Measurements from ENCODE around the gene U2AF1L4. TPM values are rescaled to one million over a fixed set of nuclear protein-coding genes. Genes with fewer than 3 reads are reported as not detected.
"Not testable (repeated sequence)": the region's sequence is repeated elsewhere in the genome, so short reads cannot be mapped to it uniquely, and the experiment has no call there.

Gene U2AF1L4
- polyA plus RNA-seq, 12 donors: 10.6 to 36.2 (median 13.0) TPM; not detected in 1

DNA sequence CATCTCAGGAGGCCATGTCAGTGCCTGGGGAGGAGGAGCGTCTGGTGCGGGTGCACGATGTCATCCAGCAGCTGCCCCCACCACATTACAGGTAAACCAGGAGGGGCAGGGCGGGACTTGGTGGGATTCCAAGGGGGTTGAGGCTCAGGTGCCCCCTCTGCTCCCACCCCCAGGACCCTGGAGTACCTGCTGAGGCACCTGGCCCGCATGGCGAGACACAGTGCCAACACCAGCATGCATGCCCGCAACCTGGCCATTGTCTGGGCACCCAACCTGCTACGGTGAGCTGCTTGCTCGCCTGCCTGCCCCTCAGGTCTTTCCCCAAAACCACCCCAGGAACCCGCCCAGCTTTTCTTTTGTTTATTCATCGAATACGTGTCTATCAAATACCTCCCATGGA is 37.4 kb upstream of the U2AF1L4 start:
- no peak for DNase-seq

DNA sequence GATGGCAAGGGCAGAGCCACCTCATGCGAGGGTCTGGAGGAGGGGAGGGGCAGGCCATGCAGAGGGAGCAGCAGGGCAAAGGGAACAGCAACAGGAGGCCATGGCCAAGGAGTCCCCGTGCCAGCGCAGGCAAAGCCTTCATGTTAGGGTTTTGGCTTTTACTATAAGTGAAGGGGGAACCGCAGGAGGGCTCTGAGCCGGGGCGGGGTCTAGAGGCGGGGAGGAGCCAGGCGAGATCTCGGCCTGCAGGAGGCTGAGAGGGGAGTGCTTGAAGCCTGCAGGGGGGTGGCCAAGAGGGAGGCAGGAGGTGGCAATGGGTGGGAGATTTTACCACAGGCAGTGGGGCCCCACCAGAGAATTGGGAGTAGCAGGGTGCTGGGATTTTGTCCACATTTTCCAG is 36.4 kb upstream of the U2AF1L4 start:
- DNase-seq: no peak

DNA sequence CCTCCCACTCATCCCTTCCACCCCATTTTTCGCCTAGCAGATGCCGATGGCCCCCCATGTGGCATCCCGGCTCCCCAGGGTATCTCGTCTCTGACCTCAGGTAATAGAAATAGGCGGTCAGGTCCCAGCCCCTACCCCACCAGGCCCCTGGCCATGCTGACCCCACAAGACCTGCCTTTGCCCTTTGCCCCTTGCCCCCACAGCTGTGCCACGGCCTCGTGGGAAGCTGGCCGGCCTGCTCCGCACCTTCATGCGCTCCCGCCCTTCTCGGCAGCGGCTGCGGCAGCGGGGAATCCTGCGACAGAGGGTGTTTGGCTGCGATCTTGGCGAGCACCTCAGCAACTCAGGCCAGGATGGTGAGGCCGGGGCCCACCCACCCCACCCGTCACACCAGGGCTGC is 35.5 kb upstream of the U2AF1L4 start:
- no peak for DNase-seq

DNA sequence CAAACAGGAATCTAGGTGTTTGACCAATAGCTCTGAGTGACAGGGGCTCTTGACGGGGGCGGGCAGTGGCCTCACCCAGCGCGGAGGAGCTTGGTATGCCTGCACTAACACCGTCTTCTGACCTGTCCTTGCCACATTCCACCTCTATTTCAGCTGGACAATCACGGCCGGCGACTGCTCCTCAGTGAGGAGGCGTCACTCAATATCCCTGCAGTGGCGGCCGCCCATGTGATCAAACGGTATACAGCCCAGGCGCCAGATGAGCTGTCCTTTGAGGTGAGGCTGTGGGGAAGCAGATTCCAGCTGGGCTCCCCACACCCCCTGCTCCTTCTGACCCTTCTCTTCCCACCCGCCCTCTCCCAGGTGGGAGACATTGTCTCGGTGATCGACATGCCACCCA is 34.8 kb upstream of the U2AF1L4 start:
- DNase-seq: no peak

DNA sequence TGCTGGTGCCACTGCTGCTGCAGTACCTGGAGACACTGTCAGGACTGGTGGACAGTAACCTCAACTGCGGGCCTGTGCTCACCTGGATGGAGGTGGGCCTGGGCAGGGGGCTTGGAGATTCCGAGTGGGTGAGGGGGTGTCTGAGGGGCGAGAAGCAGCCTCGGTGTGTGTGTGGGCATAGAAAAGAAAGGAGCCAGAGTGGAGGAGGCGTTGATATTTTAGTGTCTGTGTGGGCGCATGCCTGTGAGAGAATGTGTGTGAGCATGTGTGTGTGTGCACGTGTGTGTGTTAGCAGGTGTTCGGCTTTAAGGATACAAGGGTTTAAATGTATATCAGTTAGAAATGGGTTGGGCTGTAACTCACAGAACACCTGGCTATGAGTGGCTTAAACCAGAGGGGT is 33.8 kb upstream of the U2AF1L4 start:
- DNase-seq: no peak

DNA sequence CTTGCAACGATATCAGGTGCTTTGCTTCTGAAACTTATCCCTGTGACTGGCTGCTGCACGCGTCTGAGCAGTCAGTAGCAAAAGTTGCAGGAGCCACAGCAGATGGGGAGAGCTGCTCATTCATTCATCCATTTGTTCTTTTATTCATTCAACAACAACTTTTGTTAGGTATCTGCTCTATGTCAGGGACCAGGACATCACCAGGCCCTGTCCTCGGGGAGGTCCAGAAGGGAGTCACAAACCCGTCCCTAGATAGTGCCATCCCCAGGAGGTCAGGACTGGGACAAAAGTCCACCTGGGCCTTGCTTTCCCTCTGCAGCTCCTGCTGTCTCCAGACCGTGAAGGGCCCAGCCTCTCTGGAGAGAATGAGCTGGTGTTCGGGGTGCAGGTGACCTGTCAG is 32.7 kb upstream of the U2AF1L4 start:
- DNase-seq: no peak

DNA sequence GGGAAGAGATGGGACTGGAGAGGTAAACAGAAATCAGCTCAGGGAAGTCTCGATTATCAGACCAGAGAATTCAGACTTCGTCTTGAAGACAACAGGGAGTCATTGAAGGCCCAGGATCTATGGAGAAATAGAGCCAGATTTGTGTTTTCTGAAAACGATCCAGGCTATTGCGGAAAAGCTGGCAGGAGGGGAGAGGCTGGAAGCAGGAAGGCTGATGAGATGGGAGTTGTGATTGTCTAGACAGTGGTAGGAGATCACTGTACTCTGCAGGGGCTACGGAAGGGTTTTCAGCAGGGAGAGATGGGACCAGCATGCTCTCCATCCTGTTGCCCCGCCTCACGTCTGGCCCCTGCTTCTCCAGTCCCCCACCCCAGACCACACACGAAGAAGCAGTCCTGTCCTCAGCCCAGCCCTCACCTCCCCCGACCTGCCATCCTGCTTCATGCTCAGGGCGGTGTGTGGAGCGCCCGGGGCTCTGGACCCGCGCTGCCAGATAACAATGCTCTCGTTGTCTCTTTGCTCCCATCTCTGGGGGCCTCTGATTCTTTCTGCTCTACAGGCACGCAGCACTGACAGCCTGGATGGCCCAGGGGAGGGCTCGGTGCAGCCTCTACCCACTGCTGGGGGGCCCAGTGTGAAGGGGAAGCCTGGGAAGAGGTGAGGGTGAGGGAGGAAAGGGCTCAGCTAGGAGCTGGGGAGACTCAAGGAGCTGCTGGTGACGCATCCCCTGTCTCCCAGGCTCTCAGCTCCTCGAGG is 32.0 kb upstream of the U2AF1L4 start:
- no peak for DNase-seq

DNA sequence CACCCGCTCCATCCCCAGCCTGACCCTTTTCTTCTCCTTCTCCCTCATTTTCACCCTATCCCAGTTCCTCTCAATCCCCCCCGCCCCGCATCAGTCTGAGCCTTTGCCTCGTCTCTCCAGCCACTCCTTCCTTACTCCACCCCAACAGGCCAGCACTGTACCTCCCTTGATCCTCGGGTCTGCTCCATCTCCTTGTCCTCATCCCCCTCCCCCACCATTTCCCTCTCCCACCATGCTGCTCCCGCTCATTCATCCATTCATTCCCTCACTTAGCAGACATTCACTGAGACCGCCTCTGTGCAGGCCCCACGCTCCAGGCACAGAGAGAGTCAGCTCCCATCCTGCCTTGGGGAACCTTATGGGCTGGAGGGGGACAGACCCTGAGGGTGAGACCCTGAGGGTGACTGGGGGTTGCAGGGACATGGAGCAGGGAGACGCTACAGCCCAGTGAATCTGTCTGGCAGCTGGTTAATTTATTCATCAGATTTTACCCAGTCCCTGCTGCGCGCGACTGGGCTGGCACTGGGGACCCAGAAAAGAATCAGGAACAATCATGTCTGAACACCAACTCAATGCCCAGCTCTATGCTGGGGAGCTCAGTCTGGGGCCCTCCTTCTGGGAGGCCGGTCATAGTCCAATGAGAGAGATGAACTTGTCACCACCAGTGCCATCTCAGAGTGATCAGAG is 31.0 kb upstream of the U2AF1L4 start:
- DNase-seq: no peak

DNA sequence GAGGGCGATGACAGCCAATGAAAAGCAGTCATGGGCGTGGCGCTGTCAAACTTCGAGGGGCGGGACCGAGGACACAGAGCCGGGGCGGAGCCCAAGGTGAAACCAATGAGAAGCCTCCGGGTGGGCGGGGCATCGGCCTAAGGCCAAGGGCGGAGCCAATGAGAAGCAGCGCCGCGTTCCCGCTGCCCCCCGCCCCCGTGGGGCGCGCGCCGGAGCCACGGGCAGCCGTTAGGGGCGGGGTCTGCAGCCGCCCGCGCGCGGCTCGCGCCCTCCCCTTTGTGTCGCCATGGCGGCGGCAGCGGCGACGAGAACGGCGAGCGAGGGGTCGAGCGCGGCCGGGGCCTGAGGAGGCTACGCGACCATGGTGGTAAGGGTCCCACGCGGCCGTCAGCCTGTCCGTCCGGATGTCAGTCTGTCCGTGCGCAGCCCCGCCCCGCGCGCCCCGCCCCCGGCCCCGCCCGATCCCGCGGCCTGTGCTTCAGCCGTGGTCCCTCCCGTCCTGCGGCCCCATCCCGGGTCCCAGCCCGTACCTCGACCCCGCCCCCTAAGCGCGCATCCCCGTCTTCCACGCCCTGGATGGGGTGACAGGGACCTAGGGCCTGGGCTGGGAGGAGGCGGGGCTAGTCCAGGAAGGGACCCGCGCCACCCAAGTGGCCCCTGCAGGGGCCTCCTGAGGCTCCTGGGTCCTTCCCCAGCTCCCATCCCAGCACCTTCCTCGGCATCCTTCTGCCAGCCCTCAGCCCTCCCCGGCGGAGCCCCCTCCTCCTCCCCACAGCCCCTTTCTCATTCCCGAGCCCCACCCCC is 30.3 kb upstream of the U2AF1L4 start, which contains the start of gene ARHGAP33:
ARHGAP33 (plus strand) TSS at position 267 of the 804 bp plus-strand sequence; CDS start at position 362, 95 bp downstream.
- peak; percentile 98 for DNase-seq

DNA sequence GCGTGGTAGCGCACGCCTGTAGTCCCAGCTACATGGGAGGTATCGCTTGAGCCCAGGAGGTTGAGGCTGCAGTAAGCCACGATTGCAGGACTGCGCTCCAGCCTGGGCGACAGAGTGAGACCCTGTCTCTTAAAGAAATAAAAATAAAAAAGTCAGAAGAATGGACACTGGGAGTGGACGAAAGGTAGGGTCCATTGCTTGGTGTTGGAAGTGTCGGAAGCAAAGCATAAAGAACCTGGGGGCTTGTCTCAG is 29.8 kb upstream of the U2AF1L4 start:
- no peak for DNase-seq

DNA sequence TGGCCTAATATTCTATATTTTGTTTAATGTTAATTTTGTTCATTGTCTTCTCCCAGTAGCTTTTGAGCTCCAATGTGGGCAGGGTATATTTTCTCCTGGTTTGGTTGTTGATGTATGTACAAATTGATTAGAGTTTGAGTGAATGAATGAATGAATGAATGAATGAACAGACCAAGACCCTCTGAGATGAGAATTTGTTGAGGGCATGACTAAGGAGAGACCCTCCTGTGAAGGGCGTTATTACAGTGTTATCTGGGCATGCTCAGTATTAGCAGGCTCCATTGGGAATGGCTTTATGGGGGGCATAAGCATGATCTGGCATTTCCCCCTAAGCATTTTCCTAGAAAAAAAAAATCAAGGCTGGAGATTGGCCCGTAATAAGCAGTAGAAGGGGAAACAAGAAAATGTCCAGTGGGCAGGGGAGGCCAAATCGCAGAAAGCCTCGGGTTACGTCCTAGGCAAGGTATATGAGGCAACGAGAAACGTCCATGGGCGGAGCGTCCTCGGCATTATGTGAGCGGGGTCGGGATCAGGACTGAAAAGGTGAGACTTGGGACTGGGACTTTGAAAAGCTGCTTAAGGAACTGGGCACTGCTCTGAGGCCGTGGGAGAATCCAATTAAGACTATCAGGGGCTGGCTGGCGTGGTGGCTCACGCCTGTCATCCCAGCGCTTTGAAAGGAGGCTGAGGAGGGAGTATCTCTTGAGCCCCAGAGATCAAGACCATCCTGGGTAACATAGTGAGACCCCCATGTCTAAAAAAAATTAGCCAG is 29.2 kb upstream of the U2AF1L4 start:
- no peak for DNase-seq

DNA sequence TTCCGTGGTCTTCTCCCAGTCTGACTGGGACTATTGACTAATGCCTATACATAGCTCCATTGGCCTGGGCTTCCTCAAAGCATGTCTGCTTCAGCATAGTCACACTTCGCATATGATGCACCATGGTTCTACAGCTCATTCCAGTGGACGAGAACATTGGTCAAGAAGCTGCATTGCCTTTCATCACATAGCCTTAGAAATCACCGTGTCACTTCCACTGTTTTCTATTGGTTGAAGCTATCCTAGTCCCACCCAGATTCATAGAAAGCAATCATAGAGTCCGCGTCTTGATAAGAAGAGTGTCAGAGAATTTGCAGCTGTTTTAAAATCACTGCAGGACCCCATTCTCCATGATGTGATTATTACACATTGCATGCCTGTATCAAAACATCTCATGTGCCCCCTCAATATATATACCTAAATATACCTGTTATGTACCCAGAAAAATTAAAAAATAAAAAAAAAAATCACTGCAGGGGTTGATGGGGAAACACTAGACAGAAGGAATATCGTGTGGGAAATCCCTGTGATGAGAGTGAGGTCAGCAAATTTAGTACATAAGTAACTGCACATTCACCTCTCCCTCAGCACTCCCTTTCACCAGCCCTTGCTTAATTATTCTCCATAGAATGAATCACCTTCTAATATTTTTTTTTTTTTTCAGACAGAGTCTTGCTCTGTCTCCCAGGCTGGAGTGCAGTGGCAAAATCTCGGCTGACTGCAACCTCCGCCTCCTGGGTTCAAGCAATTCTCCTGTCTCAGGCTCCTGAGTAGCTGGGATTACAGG is 28.0 kb upstream of the U2AF1L4 start:
- no peak for DNase-seq

DNA sequence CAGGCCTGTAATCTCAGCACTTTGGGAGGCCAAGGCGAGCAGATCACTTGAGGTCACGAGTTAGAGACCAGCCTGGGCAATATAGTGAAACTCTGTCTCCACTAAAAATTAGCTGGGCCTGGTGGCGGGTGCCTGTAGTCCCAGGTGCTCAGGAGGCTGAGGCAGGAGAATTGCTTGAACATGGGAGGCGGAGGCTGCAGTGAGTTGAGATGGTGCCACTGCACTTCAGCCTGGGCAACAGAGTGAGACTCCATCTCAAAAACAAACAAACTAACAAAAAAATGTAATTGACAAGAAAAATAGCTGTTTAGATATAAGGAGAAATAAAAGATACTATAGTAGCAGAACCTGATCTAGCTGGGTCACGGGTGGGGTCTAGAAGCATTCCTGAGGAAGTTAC is 27.1 kb upstream of the U2AF1L4 start:
- DNase-seq: not testable (repeated sequence)

DNA sequence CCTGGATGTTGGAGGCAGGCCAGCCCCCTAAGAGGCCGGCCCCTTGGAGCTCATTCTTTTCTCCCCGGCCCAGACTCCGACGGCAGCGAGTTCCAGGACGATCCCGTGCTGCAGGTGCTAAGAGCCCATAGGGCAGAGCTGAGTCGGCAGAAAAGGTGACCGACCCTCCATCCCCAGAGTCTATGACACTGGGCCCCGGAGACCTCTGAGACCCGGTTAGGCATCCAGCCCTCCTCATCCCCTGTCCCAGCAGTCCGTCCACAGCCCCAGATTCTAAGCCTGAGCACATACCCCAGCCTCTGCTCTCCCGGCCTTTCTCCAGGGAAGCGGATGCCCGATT is 22.8 kb upstream of the U2AF1L4 start:
- no peak for DNase-seq

DNA sequence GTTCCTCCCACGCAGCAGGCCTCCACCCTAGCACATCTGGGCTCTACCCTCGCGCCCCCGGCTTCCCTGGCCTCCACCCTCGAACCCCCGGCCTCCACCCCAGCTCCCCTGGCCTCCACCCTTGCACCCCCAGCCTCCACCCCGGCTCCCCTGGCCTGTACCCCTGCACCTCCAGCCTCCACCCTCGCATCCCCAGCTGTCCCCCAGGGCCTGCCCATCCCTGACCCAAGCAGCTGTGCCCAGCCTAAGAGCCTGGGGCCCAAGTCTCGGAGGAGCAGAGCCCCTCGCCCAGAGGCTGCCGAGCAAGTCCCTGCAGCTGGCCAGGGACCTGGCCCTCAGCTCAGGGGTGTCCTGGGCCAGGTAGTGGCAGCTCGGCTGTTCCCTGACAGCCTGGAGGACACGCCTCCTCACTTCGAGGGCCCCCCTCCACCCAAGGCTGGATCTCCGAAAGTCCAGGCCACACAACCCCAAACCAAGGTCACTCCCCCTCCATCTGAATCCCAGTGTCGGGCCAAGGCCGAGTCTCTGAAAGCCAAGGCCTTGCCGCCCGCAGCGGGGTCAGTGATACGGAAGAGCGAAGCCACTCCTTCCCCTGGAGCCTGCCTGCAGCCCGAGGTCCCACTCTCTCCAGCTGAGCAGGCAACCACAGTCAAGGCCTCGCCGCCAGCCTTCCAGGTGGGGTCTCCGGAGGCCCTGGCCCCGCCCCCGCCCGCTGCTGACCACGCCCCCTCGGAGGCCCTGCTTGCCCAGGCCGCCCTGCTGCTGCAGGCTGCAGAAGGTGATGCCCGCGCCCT is 22.3 kb upstream of the U2AF1L4 start:
- no peak for DNase-seq

DNA sequence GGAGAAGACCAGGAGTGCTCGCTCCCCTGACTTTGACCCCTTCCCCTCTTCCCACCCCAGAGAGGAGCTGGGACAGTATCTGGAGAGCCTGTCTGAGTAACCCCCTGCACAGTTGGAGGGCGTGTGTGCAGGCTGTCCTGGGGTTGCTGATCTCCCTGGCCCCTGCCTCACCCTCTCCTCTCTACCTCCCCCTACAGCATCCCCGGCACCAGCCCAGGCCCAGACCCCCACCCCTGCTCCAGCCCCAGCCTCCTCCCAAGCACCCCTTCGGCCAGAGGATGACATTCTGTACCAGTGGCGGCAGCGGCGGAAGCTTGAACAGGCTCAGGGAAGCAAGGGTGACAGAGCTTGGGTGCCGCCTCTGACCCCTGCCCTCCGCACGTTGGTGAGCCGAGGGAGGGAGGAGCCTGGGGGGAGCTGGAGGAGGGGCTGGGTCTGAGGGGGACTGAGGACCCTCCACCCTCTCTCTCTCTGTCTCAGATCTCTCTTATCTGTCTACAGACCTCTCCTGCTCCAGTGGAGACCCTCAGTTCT is 21.4 kb upstream of the U2AF1L4 start:
- no peak for DNase-seq

DNA sequence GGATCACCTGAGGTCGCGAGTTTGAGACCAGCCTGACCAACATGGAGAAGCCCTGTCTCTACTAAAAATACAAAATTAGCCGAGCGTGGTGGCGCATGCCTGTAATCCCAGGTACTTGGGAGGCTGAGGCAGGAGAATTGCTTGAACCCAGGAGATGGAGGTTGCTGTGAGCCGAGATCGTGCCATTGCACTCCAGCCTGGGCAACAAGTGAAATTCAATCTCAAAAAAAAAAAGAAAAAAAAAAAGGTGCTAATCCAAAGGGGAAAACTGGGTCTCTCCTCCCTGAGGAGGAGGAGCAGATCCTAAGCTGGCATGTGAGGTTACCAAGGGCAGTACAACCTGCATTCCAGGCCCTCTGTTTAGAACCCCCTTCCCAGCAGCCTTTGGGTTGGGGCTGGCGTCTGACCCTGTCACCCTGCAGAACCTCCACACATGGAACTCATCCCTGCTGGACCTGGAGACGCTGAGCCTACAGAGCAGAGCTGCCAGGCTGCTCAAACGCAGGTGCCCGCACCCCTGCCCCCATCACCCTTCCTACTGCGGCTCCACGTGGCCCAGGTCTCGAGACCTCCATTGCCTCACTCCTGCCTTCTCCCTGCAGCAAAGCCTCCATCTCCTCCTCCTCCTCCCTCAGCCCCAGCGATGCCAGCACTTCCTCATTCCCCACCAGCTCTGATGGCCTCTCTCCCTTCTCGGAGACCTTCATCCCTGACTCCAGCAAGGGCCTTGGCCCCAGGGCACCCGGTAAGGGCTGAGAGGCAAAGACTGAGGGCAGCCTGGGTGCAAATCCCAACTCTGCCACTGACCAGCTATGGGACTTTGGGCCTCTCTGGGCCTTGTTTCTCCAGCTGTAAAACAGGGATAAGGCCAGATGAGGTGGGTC is 19.5 kb upstream of the U2AF1L4 start:
- DNase-seq: no peak

DNA sequence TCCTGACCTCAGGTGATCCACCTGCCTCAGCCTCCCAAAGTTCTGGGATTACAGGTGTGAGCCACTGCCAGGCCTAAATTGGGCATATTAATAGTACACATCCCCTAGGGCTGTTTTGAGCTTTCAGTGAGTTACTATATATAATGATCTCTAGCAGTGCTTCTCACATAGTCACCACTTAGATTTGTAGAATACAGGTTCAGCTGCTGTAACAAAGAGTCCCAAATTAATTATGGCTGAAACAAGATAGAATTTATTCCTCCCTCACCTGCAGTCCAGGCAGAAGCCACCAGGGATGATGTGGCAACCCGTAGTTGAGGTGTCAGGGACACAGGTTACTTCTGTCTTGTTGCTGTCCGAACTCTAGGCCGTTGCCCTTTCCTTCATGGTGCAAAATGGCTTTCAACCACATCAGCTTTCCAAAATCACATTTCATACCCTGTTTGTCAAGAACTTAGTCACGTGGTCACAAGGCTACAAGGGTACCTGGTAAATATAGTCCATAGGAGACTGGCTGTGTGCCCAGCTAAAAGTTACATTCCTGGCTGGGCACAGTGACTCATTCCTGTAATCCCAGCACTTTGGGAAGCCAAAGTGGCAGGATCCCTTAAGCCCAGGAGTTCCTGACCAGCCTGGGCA is 15.6 kb upstream of the U2AF1L4 start:
- no peak for DNase-seq

DNA sequence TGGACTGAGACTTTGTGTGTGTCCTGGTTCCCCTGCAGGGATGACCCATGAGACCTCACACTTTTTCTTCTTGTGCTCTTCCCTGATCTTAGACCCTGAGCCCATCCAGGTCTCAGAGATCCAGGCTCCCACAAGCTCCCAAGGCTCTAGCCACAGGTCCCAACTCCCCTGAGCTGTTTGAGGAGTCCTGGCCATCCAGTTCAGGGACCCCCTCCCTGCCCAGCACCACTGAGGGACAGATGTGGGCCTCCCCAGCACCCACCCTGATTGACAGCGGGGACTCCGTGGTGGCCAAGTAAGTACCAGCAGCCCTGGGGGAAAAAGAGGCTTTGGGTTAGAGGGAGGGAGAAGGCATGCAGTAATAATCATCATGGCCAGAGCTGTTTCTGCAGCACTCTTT is 14.5 kb upstream of the U2AF1L4 start:
- no peak for DNase-seq

All from muscle of arm (tissue), 12 donors.